SK-N-DZ (cell line): ENCODE measurements around the gene ALKBH7.

ENCODE experiments used
- DNase-seq: peaks from one replicate; pipeline ENCODE4 v3.0.0-alpha.2; 2015; ENCODE audit warnings: low spot score
- small RNA-seq, 2 experiments: library from RNA; depleted of rRNA; stranded (forward); fragments of <200 nt; gene quantifications; one replicate each; pipeline ENCODE3, GENCODE V24; 2014

ALKBH7 gene

DNA sequence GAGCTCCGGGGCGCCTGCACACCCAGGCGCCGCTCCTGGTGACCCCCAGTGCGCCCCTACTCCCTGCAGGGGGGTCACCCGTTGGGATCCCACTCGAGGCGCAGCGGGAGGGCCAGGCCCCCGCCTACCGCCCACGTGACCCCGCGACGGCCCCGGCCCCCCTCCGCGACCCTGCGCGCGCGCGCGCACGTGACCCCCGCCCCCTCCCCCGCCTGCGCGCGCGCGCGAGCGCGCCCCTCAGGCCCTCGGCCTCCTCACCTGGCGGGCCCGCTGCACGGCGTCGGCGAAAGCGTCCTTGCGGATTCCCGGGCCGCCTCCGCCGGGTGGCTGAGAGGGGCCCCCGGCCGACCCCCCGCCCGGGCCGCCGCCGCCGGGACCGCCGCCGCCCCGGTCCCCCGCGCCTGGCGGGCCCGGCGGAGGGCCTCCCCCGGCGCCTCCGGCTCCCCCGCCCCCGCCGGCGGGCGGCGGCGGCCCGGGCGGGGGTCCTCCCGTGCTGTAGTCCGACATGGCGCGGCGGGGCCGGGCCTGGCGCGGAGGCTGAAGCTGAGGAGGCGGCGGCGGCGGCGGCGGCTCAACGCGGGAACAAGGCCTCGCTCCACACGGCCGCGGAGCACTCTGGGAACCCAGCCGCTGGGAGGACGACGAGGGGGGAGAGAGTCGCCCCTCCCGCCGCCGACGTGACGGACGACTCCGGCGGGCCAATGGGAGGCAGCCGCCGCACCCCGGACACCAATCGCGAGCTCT is 51.8 kb downstream of the ALKBH7 start, which contains the start of gene KHSRP:
TSS of gene KHSRP (minus strand) at position 617 of the 744 bp plus-strand sequence. CDS start at position 507, 110 bp downstream.
- no peak for DNase-seq

Small RNAs within 50 kb of the gene (small RNA-seq; reads per million reads assigned to genes)
- gene MIR6790 (0 reads per million in 2 experiments), gene MIR6885 (0 reads per million in 2 experiments)
